Adrenal gland (tissue), 12 donors: ENCODE results near the gene CLCA4. TPM values are rescaled to one million over a fixed set of nuclear protein-coding genes. Genes with fewer than 3 reads are reported as not detected.
A peak's percentile ranks its signal among the peaks of the same experiment; 100 is the strongest.

Source experiments
- DNase-seq, 7 donors: peaks; one replicate each; pipeline ENCODE4 v3.0.0-alpha.2; 2019 to 2020
- H3K27ac ChIP-seq, 5 donors: fragments of 200-600 bp; sonication (generic) in 4 of 5; 1 replicate in 3 of 5; 2 replicates in 2 of 5; pipeline versions ENCODE4 v1.5.1 to v1.8.0; 2016 to 2020; ENCODE audit warnings: mild to moderate bottlenecking in 1 of 5
- H3K27me3 ChIP-seq: fragments of 200-600 bp; 2 replicates; pipeline ENCODE4 v1.8.0; 2021
- H3K36me3 ChIP-seq, 2 donors: fragments of 200-600 bp; replicated peaks in 1 of 2; 1 replicate in 1 of 2; 2 replicates in 1 of 2; pipeline versions ENCODE4 v1.5.1 to v1.8.0; 2018 to 2022
- H3K4me1 ChIP-seq, 2 donors: fragments of 200-600 bp; replicated peaks in 1 of 2; 1 replicate in 1 of 2; 2 replicates in 1 of 2; pipeline versions ENCODE4 v1.5.1 to v1.8.0; 2018 to 2021
- H3K4me3 ChIP-seq, 4 donors: fragments of 200-600 bp; sonication (generic) in 3 of 4; one replicate each; pipeline ENCODE4 v1.5.1; 2016 to 2018
- H3K9me3 ChIP-seq, 3 donors: fragments of 200-600 bp; sonication (generic) in 1 of 3; replicated peaks in 1 of 3; 1 replicate in 2 of 3; 2 replicates in 1 of 3; pipeline versions ENCODE4 v1.5.1 to v1.8.0; 2016 to 2021
- POLR2A ChIP-seq, 2 donors: fragments of 450-650 bp; IDR thresholded peaks; one replicate each; pipeline ENCODE4 v1.6.1; 2017; ENCODE audit warnings: antibody characterized with exemption in 2 of 2, mild to moderate bottlenecking in 2 of 2, moderate library complexity in 1 of 2
- WGBS, 4 donors: extraction: QIAGEN DNeasy Blood & Tissue Kit in 2 of 4; methylation state at CpG; one replicate each; pipeline versions ENCODE4 v1.1.5 to v1.1.7; 2013 to 2017; 5-methylcytosine and 5-hydroxymethylcytosine counted together
- intact Hi-C, 2 donors: fragments of 100-400 bp; cut with DNase I; formaldehyde crosslinking; loops; one replicate each; pipeline versions ENCODE4 v1.14.1 to v1.15.0; 2022 to 2023
- polyA plus RNA-seq, 3 donors: library from polyadenylated mRNA; stranded (reverse); fragments of 200-250 nt in 2 of 3; fragments of 350-450 nt in 1 of 3; fragmentation: Illumina TruSeq in 1 of 3; extraction: RNeasy Lipid Tissue Mini Kit (QIAGEN cat#74804) in 1 of 3; gene quantifications; one replicate each; pipeline ENCODE4 v1.2.3, GENCODE V29; 2013 to 2014
- total RNA-seq, 9 donors: library from RNA; depleted of rRNA in 4 of 9; stranded (reverse); fragments of >200 nt in 4 of 9; fragments of 120-200 nt in 1 of 9; fragmentation: NEBNext Ultra II Directional in 1 of 9; extraction: Animal tissue kit (Norgen Biotek cat#: 25700) in 1 of 9; gene quantifications; one replicate each; pipeline versions ENCODE4 v1.1.0 to v1.2.4, GENCODE V29; 2013 to 2023
- TF ChIP-seq, protein P1 (sequence below), 6 experiments: fragments of 450-650 bp in 4 of 6; fragments of 200-600 bp in 2 of 6; sonication (generic) in 1 of 6; IDR thresholded peaks; 1 replicate in 5 of 6; 2 replicates in 1 of 6; pipeline versions ENCODE4 v1.5.1 to v1.8.0; 2016 to 2021; ENCODE audit warnings: antibody characterized with exemption in 6 of 6, mild to moderate bottlenecking in 2 of 6, moderate library complexity in 1 of 6
- donor health status: healthy with polysubstance abuse.
- donor health status: Bipolar disorder and iron deficiency.
- donor health status: DM: yes; HTN: yes; CAD: no.
- donor health status: DM: no; HTN: no; CAD: no.
- donor health status: DM: no; HTN: no; CAD: no.
- donor health status: DM: yes; HTN: yes; CAD: no.

CLCA4 gene
- total and polyA plus RNA-seq, 12 donors: 0.07 to 0.24 (median 0.20) TPM; not detected in 9

DNA sequence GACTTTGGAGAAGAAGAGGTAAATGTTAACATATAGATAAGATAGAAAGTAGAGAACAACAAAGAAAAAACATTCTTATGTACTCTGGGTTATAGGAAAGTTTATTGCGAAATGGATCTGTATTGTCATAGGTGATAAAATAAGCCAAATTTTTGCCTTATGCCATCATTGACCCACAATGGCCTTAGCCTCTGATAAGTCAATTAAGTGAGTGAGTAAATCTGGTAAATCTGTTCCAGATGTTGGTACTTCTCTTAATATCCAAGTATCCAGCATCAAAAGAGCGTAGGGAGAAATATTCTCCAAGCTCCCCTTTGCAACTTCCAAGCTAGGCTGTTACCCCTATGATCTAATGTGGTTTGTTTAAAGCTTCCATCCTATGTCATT, 38.3 kb upstream of the CLCA4 start:
- Histone ChIP-seq H3K4me1 (no peaks in the 10 kb centered on the region), H3K36me3 (no peaks in the 10 kb centered on the region), H3K4me3 (no peak overlapping the region), H3K27ac (no peak overlapping the region), H3K27me3 (no peaks in the 10 kb centered on the region), H3K9me3 (no peaks in the 10 kb centered on the region)
- WGBS, 4 donors: 68 to 89% (median 74%) methylated on average over 2 of the region's 2 CpGs
- intact Hi-C loops: loop anchor here (5.0 to 10.0 kb wide), 2 partner anchors 131 to 134 kb away; no protein-coding TSS in a partner anchor
- DNase-seq: no peak
- no peak for TF ChIP-seq POLR2A (IDR thresholded peaks at IDR 0.05)
- TF ChIP-seq, protein P1, sequence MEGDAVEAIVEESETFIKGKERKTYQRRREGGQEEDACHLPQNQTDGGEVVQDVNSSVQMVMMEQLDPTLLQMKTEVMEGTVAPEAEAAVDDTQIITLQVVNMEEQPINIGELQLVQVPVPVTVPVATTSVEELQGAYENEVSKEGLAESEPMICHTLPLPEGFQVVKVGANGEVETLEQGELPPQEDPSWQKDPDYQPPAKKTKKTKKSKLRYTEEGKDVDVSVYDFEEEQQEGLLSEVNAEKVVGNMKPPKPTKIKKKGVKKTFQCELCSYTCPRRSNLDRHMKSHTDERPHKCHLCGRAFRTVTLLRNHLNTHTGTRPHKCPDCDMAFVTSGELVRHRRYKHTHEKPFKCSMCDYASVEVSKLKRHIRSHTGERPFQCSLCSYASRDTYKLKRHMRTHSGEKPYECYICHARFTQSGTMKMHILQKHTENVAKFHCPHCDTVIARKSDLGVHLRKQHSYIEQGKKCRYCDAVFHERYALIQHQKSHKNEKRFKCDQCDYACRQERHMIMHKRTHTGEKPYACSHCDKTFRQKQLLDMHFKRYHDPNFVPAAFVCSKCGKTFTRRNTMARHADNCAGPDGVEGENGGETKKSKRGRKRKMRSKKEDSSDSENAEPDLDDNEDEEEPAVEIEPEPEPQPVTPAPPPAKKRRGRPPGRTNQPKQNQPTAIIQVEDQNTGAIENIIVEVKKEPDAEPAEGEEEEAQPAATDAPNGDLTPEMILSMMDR (IDR thresholded peaks at IDR 0.05): no peak

DNA sequence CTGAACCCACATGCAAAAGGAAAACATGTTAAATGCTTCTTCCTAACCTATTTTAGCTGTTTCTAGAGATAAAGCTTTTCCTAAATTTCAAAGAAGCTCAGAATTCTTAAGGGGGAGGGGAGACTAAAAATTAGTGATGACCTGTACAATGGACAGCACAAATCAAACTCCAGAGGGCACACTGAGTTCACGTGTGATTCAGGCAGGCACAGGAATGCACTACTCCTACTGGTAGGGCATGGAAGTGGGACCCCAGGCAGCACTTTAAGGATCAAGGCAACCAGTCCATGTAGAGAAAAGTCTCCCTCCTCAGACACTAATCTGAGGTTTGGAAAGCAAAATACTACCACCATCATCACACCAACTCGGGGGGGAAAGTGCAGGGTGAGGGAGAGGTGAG, 31.3 kb upstream of the CLCA4 start:
- no peak overlapping the region for H3K4me3 ChIP-seq
- TF ChIP-seq, protein P1 (IDR thresholded peaks at IDR 0.05): peak in 1 of 6 experiments; percentile 8
- no peak for TF ChIP-seq POLR2A (IDR thresholded peaks at IDR 0.05)
- intact Hi-C loops: no loop called here
- H3K27ac ChIP-seq: no peak overlapping the region
- no peaks in the 10 kb centered on the region for H3K4me1 ChIP-seq
- WGBS, 4 donors: 43 to 57% (median 53%) methylated on average over 2 of the region's 2 CpGs
- H3K36me3 ChIP-seq: no peaks in the 10 kb centered on the region
- DNase-seq: no peak
- no peaks in the 10 kb centered on the region for H3K9me3 ChIP-seq
- no peaks in the 10 kb centered on the region for H3K27me3 ChIP-seq

GRCh38 chr1:86516335-86516734, 30.5 kb upstream of the CLCA4 start:
- DNase-seq: no peak
- Histone ChIP-seq H3K27me3 (no peaks in the 10 kb centered on the region), H3K36me3 (no peaks in the 10 kb centered on the region), H3K9me3 (no peaks in the 10 kb centered on the region), H3K27ac (no peak overlapping the region), H3K4me3 (no peak overlapping the region), H3K4me1 (no peaks in the 10 kb centered on the region)
- intact Hi-C loops: no loop called here
- WGBS, 4 donors: 65 to 94% (median 89%) methylated on average over 1 of the region's 1 CpG
- TF ChIP-seq, protein P1 (IDR thresholded peaks at IDR 0.05): no peak
- no peak for TF ChIP-seq POLR2A (IDR thresholded peaks at IDR 0.05)

- Histone ChIP-seq H3K27me3 (no peaks in the 10 kb centered on the region), H3K4me1 (no peaks in the 10 kb centered on the region), H3K36me3 (no peaks in the 10 kb centered on the region), H3K9me3 (no peaks in the 10 kb centered on the region), H3K4me3 (no peak overlapping the region), H3K27ac (no peak overlapping the region)
- no peak for DNase-seq
- 45 to 72% (median 52%) methylated on average over 1 of the region's 1 CpG for WGBS, 4 donors
- TF ChIP-seq, protein P1 (IDR thresholded peaks at IDR 0.05): no peak
- TF ChIP-seq POLR2A (IDR thresholded peaks at IDR 0.05): no peak
- intact Hi-C loops: no loop called here
Measured at GRCh38 chr1:86517336-86517735, 29.5 kb upstream of the CLCA4 start.
